ENCODE measurements around the gene SNX2.

SNX2 gene

GRCh38 chr5:122774519-122774860 is 390 bp upstream of the SNX2 start:
- no peak for DNase-seq

GRCh38 chr5:122775550-122776542 is 966 bp downstream of the SNX2 start:
- no peak for DNase-seq

GRCh38 chr5:122778157-122778556 is 3.3 kb downstream of the SNX2 start:
- DNase-seq, result no peak

DNA sequence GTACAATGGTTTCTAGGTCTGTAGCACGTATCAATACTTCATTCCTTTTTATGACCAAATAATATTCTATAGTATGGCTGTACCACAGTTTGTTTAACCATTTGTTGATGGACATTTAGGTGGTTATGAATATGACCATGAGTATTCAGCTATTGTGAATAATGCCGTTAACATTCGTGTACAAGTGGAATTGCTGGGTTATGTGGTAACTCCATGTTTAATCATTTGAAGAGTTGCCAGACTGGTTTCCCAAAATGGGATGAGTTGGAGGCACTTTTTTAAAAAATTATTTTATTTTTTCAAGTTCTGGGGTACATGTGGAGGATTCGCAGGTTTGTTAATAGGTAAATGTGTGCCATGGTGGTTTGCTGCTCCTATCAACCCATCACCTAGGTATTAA is 4.6 kb downstream of the SNX2 start:
- no peak for DNase-seq

DNA sequence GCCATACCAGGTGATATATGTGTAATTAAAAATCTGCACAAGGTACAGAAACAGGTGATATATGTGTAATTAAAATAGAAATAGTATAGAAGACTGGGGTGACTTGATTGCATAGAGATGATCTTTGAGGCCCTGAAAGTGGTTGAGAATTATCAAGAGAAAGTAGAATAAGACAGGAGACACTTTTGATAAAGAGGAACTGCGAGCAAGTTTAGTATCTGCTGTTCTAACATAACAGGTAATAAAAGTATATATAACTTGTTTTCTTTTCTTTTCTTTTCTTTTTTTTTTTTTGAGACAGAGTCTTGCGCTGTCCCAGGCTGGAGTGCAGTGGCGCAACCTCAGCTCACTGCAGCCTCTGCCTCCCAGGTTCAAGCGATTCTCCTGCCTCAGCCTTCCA is 5.4 kb downstream of the SNX2 start:
- no peak for DNase-seq

DNA sequence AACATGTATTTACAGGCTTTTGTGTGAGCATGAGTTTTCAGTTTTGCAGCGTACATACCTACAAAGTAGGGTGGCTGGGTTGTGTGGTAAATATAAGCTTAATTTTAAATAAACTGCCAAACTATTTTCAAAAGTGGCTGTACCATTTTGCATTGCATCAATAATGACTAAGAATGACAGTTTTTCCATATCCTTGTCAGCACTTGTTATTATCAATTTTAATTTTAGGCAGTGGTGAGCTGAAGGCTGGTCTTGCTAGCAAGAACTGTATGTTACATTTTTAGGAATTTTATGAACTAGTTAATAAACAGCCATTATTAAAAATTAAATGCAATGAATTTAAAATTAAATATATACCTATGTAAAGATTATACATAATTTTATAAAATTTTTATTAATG is 6.6 kb downstream of the SNX2 start:
- DNase-seq, result no peak

- no peak for DNase-seq
These were observed 10.4 kb downstream of the SNX2 start for GRCh38 chr5:122785294-122785693.

DNA sequence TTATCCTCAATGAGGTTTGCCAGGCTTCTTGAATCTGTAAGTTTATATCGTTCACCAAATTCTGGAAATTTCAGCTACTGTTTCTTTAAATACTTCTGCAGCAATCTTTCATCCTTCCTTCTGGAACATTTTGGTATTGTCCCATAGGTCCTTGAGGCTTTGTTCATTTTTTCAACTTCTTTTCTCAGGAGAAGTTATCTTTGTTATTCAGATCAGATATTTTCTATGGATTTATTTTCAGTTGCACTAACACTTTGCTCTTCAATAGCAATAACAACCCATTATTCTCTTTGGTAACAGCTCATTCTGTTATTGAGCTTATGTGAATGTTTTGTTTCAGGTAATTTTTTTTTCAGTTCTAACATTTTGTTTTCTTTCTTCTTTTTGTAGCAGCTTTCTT is 13.5 kb downstream of the SNX2 start:
- DNase-seq, result no peak

GRCh38 chr5:122788996-122789395 is 14.1 kb downstream of the SNX2 start:
- DNase-seq, result no peak

GRCh38 chr5:122789461-122790171 is 14.7 kb downstream of the SNX2 start:
- DNase-seq, result no peak

- no peak for DNase-seq
These were observed 15.6 kb downstream of the SNX2 start for GRCh38 chr5:122790354-122791103.

GRCh38 chr5:122805481-122805880 is 30.6 kb downstream of the SNX2 start:
- DNase-seq, result no peak

GRCh38 chr5:122810405-122810804 is 35.5 kb downstream of the SNX2 start:
- DNase-seq, result no peak

- no peak for DNase-seq
These were observed 40.4 kb downstream of the SNX2 start for GRCh38 chr5:122815218-122815767.

DNA sequence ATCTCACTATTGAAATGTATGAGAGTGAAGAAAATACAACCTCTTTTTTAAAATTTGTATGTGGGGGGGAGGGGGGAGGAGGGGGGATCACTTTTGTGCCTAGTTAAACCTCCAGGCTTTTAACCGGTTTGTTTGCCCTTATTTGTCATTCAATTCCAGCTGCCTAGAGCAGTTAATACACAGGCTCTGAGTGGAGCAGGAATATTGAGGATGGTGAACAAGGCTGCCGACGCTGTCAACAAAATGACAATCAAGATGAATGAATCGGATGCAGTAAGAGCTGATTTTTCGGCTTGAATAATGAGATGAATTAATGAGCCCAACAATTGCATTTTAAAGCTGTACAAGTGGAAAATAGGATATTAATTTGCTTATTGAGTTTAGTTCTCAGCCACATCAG is 41.9 kb downstream of the SNX2 start:
- no peak for DNase-seq

GRCh38 chr5:122831984-122832383 is 57.1 kb downstream of the SNX2 start:
- no peak for DNase-seq

DNA sequence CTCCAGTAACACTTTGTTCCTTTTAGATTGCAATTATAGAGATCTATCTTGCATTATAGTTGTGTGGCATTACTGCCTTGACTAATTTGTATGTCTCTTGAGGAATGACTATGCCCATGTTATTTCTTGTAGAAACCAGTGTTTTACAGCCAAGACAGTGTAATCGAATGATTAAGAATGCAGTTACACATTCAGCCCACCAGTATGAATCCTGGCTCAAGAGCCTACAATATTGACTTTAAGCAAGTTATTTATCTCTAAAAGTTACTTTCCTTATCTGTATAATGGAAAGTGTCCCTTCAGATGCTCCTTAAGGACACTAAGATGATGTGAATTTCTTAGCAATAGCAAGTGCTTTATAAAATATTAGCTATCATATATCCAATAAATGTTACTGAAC is 60.8 kb downstream of the SNX2 start:
- no peak for DNase-seq

GRCh38 chr5:122836947-122837346 is 62.1 kb downstream of the SNX2 start:
- DNase-seq, result no peak

- no peak for DNase-seq
These were observed 64.9 kb downstream of the SNX2 start for GRCh38 chr5:122839731-122840130.

DNA sequence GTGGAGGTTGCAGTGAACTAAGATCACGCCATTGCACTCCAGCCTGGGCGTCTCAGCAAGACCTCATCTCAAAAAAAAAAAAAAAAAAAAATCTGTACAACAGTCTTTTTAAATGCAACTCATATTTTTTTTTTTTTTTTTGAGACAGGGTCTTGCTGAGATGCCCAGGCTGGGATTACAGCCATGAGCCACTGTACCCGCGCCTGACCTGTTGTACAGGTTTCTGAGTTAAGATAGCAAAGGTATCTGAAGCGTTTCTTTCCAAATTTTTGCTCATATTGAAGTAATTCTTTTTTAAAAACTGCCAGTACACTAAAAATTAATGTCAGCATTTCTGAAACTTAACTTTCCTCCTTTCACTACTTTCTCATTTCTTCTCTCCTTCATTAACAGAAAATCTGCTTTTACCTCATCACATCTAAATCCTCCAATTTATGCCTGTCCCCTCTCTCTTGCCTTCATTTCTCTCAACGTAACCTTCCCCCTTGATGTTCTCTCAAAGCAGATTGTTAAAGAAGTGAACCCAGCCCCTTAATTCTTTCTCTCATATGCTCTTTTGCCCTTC is 67.2 kb downstream of the SNX2 start:
- DNase-seq, result no peak

DNA sequence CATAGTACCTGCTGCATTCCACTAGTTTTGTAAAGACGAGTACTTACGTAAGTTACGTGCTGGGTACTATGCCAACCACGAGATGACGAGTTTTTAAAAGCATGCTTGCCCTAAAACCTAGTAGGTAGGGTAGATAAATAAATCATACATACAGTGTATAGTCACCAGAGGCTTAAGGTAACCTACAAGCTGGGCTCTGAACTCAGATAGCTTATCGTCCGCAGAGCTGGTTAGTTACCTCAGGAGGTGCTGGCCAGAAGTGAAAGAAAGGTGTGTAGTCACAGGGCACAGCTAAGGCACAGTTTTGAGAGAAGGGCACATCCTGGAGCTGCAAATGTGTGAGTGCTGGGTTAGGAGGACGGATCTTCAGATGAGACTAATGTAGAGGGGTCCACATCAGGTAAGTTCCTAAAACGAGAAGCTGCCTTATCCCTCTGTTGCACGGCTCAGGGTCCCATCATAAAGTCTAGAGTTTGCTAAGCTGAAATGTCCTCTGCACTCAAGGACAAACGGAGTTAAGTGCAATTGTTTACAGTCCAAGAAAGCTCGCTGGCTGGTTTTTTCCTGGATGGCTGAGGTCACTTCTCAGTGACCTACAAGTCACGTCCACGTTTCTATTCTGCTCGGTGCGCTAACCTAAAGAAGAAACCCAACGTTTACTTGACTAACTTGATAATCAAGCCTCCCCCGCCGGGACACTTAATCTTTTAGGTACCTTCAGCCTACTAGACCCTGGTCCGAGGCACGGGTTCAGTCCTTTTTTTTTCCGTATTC is 69.4 kb downstream of the SNX2 start:
- DNase-seq, result no peak

DNA sequence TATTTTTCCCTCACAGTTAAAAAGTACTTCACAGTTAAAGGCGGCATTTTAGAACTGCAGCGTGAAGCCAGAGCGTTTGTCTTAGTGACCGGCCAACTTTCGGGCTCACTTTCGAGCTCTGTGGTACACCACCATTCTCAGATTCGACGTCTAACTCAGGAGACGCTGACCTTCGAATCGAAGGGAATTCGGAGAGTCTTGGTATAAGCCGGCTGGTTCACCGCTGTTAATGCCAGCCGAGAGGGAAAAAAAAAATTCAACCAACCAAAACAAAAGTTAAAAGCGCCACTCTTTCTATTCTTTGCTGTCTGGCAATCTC is 70.0 kb downstream of the SNX2 start:
- no peak for DNase-seq
